ENCODE data around the gene TNFSF9. TPM values are rescaled to one million over a fixed set of nuclear protein-coding genes. Genes with fewer than 3 reads are reported as not detected.

The TNFSF9 gene
- 0.38 TPM for total RNA-seq
- long read RNA-seq, partial matches to known transcripts: 0 of 1 reads
- long read RNA-seq, other reads (novel, unspliced or antisense): 0 of 1 reads

GRCh38 chr19:6530386-6531162 is at the start of gene TNFSF9:
TSS of gene TNFSF9 (plus strand) at chr19:6531026. CDS start at chr19:6531037, 11 bp downstream.
- Histone ChIP-seq H3K4me1 (peaks cover 39% of the 10 kb centered on the region), H3K36me3 (peaks cover 8% of the 10 kb centered on the region), H3K27me3 (ENCODE audit: low read depth) (peaks cover 12% of the 10 kb centered on the region), H3K27ac (replicated peaks) (peak within 1 kb of the TSS; percentile 81), H3K9me3 (replicated peaks) (no peaks in the 10 kb centered on the region), H3K4me3 (peak within 1 kb of the TSS; percentile 70)
- intact Hi-C loops (cut with micrococcal nuclease): no loop called here
- peak; percentile 90 for DNase-seq
- no peak for TF ChIP-seq CTCF (IDR thresholded peaks at IDR 0.05; ENCODE audit: borderline replicate concordance)

GRCh38 chr19:6481541-6482342 is 49.1 kb upstream of the TNFSF9 start, which contains the start of gene DENND1C:
TSS of gene DENND1C (minus strand) at chr19:6481787. CDS start at chr19:6481695, 92 bp downstream.
- peak; percentile 62 for TF ChIP-seq CTCF (IDR thresholded peaks at IDR 0.05; ENCODE audit: borderline replicate concordance)
- Histone ChIP-seq H3K4me3 (peak within 1 kb of the TSS; percentile 44), H3K27ac (replicated peaks) (no peak within 1 kb of the TSS), H3K27me3 (ENCODE audit: low read depth) (peaks cover 54% of the 10 kb centered on the region), H3K36me3 (no peaks in the 10 kb centered on the region), H3K4me1 (peaks cover under 1% of the 10 kb centered on the region), H3K9me3 (replicated peaks) (no peaks in the 10 kb centered on the region)
- DNase-seq: no peak
- intact Hi-C loops (cut with micrococcal nuclease): no loop called here

- Histone ChIP-seq H3K9me3 (replicated peaks) (no peaks in the 10 kb centered on the region), H3K27ac (replicated peaks) (no peak overlapping the region), H3K36me3 (no peaks in the 10 kb centered on the region), H3K27me3 (ENCODE audit: low read depth) (peaks cover 54% of the 10 kb centered on the region), H3K4me3 (no peak overlapping the region), H3K4me1 (no peaks in the 10 kb centered on the region)
- intact Hi-C loops (cut with micrococcal nuclease): no loop called here
- DNase-seq: no peak
- TF ChIP-seq CTCF (IDR thresholded peaks at IDR 0.05; ENCODE audit: borderline replicate concordance): no peak
These were observed 48.5 kb upstream of the TNFSF9 start for GRCh38 chr19:6482343-6482686.

- H3K9me3 ChIP-seq (replicated peaks): no peaks in the 10 kb centered on the region
- intact Hi-C loops (cut with micrococcal nuclease): no loop called here
These were observed 47.6 kb upstream of the TNFSF9 start for GRCh38 chr19:6483235-6483634.

More at GRCh38 chr19:6483235-6483634, 47.6 kb upstream of the TNFSF9 start:
- Histone ChIP-seq H3K4me1 (no peaks in the 10 kb centered on the region), H3K27me3 (ENCODE audit: low read depth) (peaks cover 54% of the 10 kb centered on the region), H3K27ac (replicated peaks) (no peak overlapping the region), H3K4me3 (no peak overlapping the region), H3K36me3 (no peaks in the 10 kb centered on the region)
- DNase-seq: no peak
- no peak for TF ChIP-seq CTCF (IDR thresholded peaks at IDR 0.05; ENCODE audit: borderline replicate concordance)

Measured in left ventricle myocardium inferior (tissue), 1 donor.